ENCODE results near the gene UBLCP1. TPM values are rescaled to one million over a fixed set of nuclear protein-coding genes. Genes with fewer than 3 reads are reported as not detected.
A peak's percentile ranks its signal among the peaks of the same experiment; 100 is the strongest.

UBLCP1 gene, protein sequence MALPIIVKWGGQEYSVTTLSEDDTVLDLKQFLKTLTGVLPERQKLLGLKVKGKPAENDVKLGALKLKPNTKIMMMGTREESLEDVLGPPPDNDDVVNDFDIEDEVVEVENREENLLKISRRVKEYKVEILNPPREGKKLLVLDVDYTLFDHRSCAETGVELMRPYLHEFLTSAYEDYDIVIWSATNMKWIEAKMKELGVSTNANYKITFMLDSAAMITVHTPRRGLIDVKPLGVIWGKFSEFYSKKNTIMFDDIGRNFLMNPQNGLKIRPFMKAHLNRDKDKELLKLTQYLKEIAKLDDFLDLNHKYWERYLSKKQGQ
- polyA plus RNA-seq = 34.9 and 42.5 TPM in 2 replicates
- 32.6 and 35.4 TPM in 2 replicates for polyA minus RNA-seq

DNA sequence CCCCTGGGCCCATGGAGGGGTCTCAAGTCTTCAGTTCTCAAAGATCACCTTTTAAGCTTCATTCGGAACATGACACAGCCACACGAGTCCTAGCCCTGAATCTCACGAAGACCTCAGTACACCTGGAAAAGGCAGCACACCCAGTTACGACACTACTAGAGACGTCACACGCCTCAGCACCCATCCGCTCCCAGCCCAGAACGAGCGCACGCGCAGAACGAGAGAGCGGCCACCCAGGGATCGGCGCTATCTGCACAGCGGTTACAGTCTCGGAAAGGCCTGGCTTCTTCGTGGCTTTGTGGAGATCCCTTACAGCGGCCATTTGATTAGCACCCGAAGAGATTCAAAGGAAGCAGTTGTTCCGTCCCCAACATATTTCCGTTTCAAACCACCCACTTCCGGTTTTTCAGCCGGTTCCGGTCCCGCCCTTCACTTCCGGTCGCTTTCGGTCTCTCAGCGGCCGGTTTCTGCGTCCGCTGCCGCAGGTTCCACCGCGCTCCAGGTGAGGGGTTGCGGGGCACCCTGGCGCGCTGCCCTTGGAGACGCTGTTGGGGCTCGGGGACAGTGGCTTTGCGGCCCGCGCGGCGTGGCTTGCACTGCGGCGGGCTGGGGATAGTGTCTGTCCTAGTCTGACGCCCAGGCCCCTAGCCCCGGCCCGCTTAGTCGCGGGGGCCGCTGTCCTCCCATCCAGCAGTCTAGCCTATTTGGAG, at the start of gene UBLCP1:
UBLCP1 (plus strand) TSS at position 432 of the 710 bp plus-strand sequence. CDS start 5,626 bp downstream, outside the sequence.
- peak within 1 kb of the TSS; percentile 95 for H2AFZ ChIP-seq (ENCODE audit: low read depth, low read length)
- peak within 1 kb of the TSS; percentile 93 for H3K27ac ChIP-seq (ENCODE audit: low read length)
- H3K27me3 ChIP-seq (ENCODE audit: insufficient read depth, low read depth, low read length) = no peaks in the 10 kb centered on the region
- H3K4me3 ChIP-seq (ENCODE audit: low read length) = peak within 1 kb of the TSS; percentile 82
- H3K4me2 ChIP-seq (ENCODE audit: low read length) = peak within 1 kb of the TSS; percentile 83
- no peaks in the 10 kb centered on the region for H3K9me2 ChIP-seq (ENCODE audit: insufficient read depth, low read length)
- peak within 1 kb of the TSS; percentile 87 for H3K9ac ChIP-seq (ENCODE audit: low read length)
- TF ChIP-seq EZH2 (IDR thresholded peaks at IDR 0.05; ENCODE audit: borderline replicate concordance, insufficient read depth, low read length, poor library complexity, severe bottlenecking) = no peak
- peak; percentile 90 for TF ChIP-seq POLR2AphosphoS5 (IDR thresholded peaks at IDR 0.05)
- TF ChIP-seq TAF1 (IDR thresholded peaks at IDR 0.05; ENCODE audit: low read depth) = peak; percentile 77
- peak; percentile 34 for TF ChIP-seq SMC3 (conservative IDR thresholded peaks at IDR 0.05; ENCODE audit: poor library complexity)
- TF ChIP-seq RAD21 (conservative IDR thresholded peaks at IDR 0.05) = peak; percentile 42
- TF ChIP-seq, protein P1, sequence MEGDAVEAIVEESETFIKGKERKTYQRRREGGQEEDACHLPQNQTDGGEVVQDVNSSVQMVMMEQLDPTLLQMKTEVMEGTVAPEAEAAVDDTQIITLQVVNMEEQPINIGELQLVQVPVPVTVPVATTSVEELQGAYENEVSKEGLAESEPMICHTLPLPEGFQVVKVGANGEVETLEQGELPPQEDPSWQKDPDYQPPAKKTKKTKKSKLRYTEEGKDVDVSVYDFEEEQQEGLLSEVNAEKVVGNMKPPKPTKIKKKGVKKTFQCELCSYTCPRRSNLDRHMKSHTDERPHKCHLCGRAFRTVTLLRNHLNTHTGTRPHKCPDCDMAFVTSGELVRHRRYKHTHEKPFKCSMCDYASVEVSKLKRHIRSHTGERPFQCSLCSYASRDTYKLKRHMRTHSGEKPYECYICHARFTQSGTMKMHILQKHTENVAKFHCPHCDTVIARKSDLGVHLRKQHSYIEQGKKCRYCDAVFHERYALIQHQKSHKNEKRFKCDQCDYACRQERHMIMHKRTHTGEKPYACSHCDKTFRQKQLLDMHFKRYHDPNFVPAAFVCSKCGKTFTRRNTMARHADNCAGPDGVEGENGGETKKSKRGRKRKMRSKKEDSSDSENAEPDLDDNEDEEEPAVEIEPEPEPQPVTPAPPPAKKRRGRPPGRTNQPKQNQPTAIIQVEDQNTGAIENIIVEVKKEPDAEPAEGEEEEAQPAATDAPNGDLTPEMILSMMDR (IDR thresholded peaks at IDR 0.05; ENCODE audit: poor library complexity, severe bottlenecking) = peak; percentile 15
- TF ChIP-seq MXI1 (conservative IDR thresholded peaks at IDR 0.05; ENCODE audit: poor library complexity, severe bottlenecking) = peak; percentile 78
- TF ChIP-seq, protein P2, sequence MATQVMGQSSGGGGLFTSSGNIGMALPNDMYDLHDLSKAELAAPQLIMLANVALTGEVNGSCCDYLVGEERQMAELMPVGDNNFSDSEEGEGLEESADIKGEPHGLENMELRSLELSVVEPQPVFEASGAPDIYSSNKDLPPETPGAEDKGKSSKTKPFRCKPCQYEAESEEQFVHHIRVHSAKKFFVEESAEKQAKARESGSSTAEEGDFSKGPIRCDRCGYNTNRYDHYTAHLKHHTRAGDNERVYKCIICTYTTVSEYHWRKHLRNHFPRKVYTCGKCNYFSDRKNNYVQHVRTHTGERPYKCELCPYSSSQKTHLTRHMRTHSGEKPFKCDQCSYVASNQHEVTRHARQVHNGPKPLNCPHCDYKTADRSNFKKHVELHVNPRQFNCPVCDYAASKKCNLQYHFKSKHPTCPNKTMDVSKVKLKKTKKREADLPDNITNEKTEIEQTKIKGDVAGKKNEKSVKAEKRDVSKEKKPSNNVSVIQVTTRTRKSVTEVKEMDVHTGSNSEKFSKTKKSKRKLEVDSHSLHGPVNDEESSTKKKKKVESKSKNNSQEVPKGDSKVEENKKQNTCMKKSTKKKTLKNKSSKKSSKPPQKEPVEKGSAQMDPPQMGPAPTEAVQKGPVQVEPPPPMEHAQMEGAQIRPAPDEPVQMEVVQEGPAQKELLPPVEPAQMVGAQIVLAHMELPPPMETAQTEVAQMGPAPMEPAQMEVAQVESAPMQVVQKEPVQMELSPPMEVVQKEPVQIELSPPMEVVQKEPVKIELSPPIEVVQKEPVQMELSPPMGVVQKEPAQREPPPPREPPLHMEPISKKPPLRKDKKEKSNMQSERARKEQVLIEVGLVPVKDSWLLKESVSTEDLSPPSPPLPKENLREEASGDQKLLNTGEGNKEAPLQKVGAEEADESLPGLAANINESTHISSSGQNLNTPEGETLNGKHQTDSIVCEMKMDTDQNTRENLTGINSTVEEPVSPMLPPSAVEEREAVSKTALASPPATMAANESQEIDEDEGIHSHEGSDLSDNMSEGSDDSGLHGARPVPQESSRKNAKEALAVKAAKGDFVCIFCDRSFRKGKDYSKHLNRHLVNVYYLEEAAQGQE (IDR thresholded peaks at IDR 0.05; ENCODE audit: borderline replicate concordance) = peak; percentile 56
- TF ChIP-seq EP300 (conservative IDR thresholded peaks at IDR 0.05; ENCODE audit: poor library complexity, severe bottlenecking) = peak; percentile 45
- H3K9me3 ChIP-seq (ENCODE audit: low read length) = no peaks in the 10 kb centered on the region
- H3K36me3 ChIP-seq (ENCODE audit: insufficient read depth, low read length) = no peaks in the 10 kb centered on the region
- H3F3A ChIP-seq (ENCODE audit: insufficient read depth, low read length, poor library complexity, severe bottlenecking) = no peaks in the 10 kb centered on the region
- peaks cover 24% of the 10 kb centered on the region for H3K79me2 ChIP-seq (replicated peaks; ENCODE audit: insufficient read depth, low read length)
- no peaks in the 10 kb centered on the region for H4K20me1 ChIP-seq (ENCODE audit: insufficient read depth)

DNA sequence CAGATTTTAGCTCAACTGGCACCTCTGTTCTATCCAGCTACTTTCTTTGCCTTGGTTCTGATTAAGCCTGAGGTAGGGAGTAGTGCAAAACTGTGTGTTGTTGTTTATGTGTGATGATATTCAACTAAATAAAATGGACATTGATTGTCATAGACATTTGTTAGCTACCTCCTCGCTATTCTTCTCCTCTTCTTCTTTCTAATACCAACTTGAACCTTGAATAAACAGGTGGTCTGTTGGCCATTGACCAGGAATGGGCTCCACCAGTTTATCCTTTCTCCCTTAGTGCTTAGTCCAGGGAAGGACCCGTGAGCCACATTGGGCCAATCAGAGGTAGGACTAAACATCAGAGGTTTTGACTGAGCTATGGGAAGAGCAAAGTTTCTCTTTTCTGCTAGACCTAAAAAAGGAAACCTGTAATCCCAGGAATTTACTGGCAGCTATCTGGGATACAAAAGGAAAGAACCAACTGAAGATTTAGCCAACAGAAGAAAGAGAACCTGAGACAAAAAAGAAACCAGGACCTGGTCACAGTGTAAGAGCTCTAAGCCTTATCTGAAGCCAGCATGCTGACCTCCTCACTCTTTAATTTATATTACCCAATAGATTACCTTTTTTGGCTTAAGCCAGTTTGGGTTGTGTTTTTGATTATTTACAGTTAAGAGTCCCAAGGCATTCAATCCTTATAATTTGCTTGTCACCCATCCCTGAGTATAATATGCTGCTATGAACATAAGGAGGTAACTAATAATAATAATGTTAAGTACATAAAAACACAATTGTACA, 48.4 kb upstream of the UBLCP1 start:
- H3K36me3 ChIP-seq (ENCODE audit: insufficient read depth, low read length) = no peaks in the 10 kb centered on the region
- H3F3A ChIP-seq (ENCODE audit: insufficient read depth, low read length, poor library complexity, severe bottlenecking) = no peaks in the 10 kb centered on the region
- no peak overlapping the region for H3K27ac ChIP-seq (ENCODE audit: low read length)
- H4K20me1 ChIP-seq (ENCODE audit: insufficient read depth) = no peaks in the 10 kb centered on the region
- no peak overlapping the region for H3K9ac ChIP-seq (ENCODE audit: low read length)
- H3K79me2 ChIP-seq (replicated peaks; ENCODE audit: insufficient read depth, low read length) = no peaks in the 10 kb centered on the region
- no peak overlapping the region for H3K4me3 ChIP-seq (ENCODE audit: low read length)
- H3K9me2 ChIP-seq (ENCODE audit: insufficient read depth, low read length) = no peaks in the 10 kb centered on the region
- no peak overlapping the region for H3K4me2 ChIP-seq (ENCODE audit: low read length)
- no peak overlapping the region for H2AFZ ChIP-seq (ENCODE audit: low read depth, low read length)
- no peaks in the 10 kb centered on the region for H3K9me3 ChIP-seq (ENCODE audit: low read length)
- H3K27me3 ChIP-seq (ENCODE audit: insufficient read depth, low read depth, low read length) = no peaks in the 10 kb centered on the region
- TF ChIP-seq TAF1 (IDR thresholded peaks at IDR 0.05; ENCODE audit: low read depth) (no peak), SMC3 (conservative IDR thresholded peaks at IDR 0.05; ENCODE audit: poor library complexity) (no peak), MXI1 (conservative IDR thresholded peaks at IDR 0.05; ENCODE audit: poor library complexity, severe bottlenecking) (no peak), EZH2 (IDR thresholded peaks at IDR 0.05; ENCODE audit: borderline replicate concordance, insufficient read depth, low read length, poor library complexity, severe bottlenecking) (no peak), POLR2AphosphoS5 (IDR thresholded peaks at IDR 0.05) (no peak), RAD21 (conservative IDR thresholded peaks at IDR 0.05) (no peak), EP300 (conservative IDR thresholded peaks at IDR 0.05; ENCODE audit: poor library complexity, severe bottlenecking) (no peak)
- TF ChIP-seq, protein P1 (IDR thresholded peaks at IDR 0.05; ENCODE audit: poor library complexity, severe bottlenecking) = no peak
- TF ChIP-seq, protein P2 (IDR thresholded peaks at IDR 0.05; ENCODE audit: borderline replicate concordance) = no peak
